Head of caudate nucleus (tissue), 42 donors: ENCODE data around the gene ADAMTS8.
A peak's percentile ranks its signal among the peaks of the same experiment; 100 is the strongest.

ENCODE experiments used
- DNase-seq, 42 donors: peaks; one replicate each; pipeline versions ENCODE4 v3.0.0 to v3.0.0-alpha.2; 2020 to 2021; ENCODE audit warnings: mixed read lengths in 7 of 42
- intact Hi-C: fragments of 100-400 bp; cut with DNase I; formaldehyde crosslinking; loops from one replicate; pipeline ENCODE4 v1.15.0; 2022

Gene ADAMTS8

GRCh38 chr11:130467116-130467900, 38.9 kb upstream of the ADAMTS8 start:
- peak in 1 of 42 donors; percentile 10 for DNase-seq
- intact Hi-C loops = no loop called here

GRCh38 chr11:130465263-130465662, 36.9 kb upstream of the ADAMTS8 start:
- intact Hi-C loops = no loop called here
- DNase-seq = no peak

- DNase-seq = no peak
- intact Hi-C loops = no loop called here
These were observed 35.9 kb upstream of the ADAMTS8 start for GRCh38 chr11:130464291-130464812.

DNA sequence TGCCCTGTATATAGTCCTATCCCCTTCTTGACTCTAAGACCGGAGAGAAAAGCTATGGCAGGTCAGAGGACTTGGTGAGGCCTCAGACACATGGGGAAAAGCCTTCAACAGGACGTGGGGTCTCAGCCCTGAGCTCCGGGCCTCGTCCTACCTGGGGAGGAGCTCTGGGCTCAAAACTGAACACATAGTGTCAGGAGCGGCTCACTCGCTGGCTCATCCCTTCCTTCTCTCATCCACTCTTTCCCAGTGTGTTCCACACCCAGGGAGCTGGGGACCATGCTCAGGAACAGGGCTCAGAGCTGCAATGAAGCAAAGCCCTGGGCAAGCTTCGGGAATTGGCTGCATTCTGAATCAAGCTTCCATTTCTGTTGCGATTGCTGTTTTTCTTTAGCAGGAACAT, 34.5 kb upstream of the ADAMTS8 start:
- intact Hi-C loops = no loop called here
- DNase-seq = no peak

DNA sequence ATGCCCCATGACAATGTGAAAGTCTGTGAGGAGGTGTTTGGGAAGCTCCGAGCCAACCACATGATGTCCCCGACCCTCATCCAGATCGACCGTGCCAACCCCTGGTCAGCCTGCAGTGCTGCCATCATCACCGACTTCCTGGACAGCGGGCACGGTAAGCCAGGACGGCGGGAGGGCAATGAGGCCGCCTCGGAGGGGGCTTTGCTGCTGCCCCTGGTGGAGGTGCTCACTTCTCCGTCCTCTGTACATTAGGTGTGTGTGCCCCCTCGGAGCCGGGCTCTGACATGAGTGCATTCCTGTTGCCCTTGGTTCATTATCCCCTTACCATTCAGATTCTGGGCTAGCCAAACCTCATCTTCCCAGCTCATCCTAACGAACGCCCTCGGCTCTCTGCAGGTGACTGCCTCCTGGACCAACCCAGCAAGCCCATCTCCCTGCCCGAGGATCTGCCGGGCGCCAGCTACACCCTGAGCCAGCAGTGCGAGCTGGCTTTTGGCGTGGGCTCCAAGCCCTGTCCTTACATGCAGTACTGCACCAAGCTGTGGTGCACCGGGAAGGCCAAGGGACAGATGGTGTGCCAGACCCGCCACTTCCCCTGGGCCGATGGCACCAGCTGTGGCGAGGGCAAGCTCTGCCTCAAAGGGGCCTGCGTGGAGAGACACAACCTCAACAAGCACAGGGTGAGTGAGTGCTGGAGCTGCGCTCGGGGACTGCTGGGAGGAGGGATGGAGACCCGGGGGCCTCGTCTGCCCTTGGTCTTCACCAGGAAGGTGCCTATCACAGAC, 33.9 kb upstream of the ADAMTS8 start:
- intact Hi-C loops = no loop called here

DNA sequence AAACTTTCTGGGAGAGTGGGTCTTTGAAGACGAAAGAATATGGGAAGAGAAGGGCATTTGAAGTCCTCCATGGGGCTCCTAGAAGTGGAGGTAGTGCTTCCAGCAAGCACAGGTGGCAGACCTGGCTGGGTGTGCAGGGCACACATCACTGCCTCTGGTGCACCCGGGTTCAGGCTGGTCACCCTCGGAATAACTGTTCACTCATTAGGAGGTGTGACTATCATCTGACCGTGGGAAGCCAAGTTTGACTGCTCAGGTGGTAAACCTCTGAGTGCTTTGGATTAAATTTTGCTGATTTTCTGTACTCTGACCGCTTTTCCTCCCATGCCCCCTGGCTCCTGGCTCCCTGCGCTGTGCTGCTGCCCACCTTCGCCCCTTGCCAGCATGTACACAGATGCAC, 31.1 kb upstream of the ADAMTS8 start:
- no peak for DNase-seq
- intact Hi-C loops = loop anchor here (10.0 kb wide), 1 partner anchor 145 kb away; no protein-coding TSS in a partner anchor

More for the DNA sequence above, 33.9 kb upstream of the ADAMTS8 start:
- no peak for DNase-seq

DNA sequence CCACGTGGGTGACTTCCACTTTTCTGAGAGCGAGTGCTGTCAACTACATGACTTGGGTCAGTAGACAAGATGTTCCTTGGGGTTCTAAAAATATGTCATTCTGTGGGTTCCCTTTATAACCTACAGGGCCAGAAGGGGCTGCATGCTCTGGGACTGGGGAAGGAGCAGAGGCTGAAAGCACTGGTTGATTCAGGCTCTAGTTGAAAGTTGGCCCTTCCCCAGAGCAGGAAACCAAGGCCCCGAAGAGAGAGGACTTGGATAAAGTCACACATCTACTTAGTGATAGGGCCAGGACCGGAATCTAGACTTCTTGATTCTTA, 30.0 kb upstream of the ADAMTS8 start:
- intact Hi-C loops = loop anchor here (10.0 kb wide), 1 partner anchor 146 kb away; no protein-coding TSS in a partner anchor

DNA sequence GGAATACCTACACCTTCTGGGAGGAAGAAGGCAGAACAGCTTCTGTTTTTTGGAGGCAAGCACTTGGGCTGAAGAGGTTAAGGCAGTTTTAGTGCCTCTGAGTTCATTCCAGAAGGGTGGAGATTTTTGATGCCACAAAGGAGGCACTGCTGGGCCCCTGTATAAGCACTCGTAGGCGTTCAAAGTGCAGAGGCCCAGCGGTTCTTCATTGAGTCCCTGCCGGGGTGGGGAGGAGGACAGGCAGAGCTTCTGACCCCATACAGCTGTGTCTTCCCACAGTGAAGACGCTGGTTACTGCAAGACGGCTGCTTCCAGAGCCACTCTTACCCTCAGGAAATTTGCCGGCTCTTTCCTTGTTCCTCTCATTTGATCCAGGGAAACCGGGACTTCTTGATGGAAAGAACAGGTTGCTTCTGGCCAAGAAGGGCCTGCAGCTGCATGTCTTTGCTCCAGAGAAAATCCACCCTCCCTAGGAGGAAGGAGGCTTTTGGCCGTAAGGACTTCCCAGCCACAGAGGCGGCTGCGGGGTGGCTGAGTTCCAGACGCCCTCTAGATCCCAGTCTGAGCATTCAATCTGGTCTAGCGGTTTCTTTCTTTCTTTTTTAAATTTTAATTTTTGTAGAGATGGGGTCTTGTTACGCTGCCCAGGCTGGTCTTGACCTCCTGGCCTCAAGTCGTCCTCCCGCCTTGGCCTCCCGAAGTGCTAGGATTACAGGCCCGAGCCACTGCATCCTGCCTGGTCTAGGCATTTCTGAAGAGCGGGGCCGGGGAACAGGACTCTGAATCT, 29.4 kb upstream of the ADAMTS8 start:
- peak in 1 of 42 donors; percentile 16 for DNase-seq
- intact Hi-C loops = loop anchor here (10.0 kb wide), 1 partner anchor 147 kb away; no protein-coding TSS in a partner anchor

More for the DNA sequence above, 30.0 kb upstream of the ADAMTS8 start:
- DNase-seq = peak in 4 of 42 donors; percentile 20 to 27 (median 22)

- DNase-seq = no peak
- intact Hi-C loops = loop anchor here (10.0 kb wide), 1 partner anchor 149 kb away; no protein-coding TSS in a partner anchor
These were observed 27.9 kb upstream of the ADAMTS8 start for GRCh38 chr11:130456286-130456685.

- no peak for DNase-seq
- intact Hi-C loops = loop anchor here (10.0 kb wide), 1 partner anchor 149 kb away; no protein-coding TSS in a partner anchor
These were observed 27.2 kb upstream of the ADAMTS8 start for GRCh38 chr11:130455483-130456127.

- intact Hi-C loops = loop anchor here (10.0 kb wide), 1 partner anchor 150 kb away; no protein-coding TSS in a partner anchor
- peak in 3 of 42 donors; percentile 22 to 63 (median 37) for DNase-seq
These were observed 26.3 kb upstream of the ADAMTS8 start for GRCh38 chr11:130454491-130455252.

DNA sequence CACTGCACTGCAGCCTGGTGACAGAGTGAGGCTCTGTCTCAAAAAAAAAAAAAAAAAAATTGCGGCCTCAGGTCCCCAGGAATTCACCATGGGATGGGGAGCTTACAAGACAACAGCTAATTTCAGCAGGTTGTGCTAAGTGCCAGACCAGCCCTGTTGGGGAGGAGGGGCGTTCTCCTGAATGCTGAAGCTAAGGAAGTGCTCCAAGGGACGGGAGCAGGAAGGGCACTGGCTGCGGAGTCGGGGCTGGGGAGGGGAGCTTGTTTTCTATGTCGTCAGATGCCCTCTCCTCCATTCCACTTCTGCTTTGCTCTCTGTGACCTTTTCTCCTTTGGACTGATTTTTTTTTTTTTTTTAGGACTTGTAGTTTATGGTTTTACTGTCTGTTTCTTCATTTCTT, 24.5 kb upstream of the ADAMTS8 start:
- DNase-seq = no peak
- intact Hi-C loops = loop anchor here (10.0 kb wide), 1 partner anchor 152 kb away; no protein-coding TSS in a partner anchor

DNA sequence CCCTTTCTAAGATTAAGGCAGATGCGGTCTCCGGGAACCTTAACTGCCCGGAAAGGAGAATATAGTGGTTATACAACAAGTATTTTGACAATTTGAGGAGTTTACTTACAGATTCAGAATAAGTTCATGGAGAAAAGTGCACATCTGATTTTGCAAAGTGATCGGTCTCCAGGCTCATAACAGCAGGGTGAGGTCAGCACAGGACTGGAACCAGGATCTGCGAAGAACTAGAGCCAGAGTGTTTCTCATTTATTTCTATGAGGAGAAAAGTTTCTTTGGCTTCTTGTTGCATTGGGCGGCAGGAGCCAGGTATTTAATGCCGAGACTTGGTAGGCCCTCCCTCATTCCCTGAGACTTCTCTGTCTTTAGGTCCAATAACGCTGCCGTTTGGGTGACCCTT, 23.8 kb upstream of the ADAMTS8 start:
- intact Hi-C loops = loop anchor here (10.0 kb wide), 1 partner anchor 153 kb away; no protein-coding TSS in a partner anchor
- DNase-seq = no peak

DNA sequence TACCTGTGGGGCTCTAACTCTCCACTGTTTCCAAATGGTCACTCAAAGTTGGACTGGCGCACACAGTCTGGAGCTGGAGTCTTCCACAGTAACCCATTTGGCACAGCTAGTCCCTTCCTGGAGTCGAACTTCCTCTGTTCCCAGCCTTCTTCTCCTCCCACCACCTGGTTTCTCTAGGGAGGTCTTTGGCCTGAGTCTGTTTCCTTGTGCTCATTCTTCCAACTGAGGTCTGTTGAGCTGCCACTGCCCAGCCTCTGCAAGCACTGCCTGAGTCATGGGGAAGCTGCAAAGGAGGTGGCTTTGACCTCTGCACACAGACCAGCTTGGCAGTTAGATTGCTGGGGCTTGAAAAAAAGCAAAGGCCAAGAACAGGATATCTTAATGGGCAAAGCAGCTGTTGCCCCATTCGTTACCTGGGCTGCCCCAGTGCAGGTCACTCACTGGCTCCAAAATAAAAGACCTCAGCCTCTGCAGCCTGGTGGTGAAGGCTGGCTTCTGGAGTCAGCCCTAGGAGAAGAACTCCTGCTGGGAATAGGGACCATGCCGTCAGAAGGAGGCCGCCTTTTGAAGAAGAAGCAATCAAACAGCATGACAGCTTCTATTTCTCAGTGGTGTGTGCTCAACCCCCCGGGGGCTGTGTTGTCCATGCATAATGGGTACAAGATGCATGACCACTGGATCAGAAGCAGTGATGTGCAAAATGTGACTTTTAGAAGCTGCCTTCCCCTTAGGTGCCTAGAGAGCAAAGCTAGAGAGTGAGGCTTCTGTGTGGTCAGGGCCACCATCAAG, 23.0 kb upstream of the ADAMTS8 start:
- no peak for DNase-seq
- intact Hi-C loops = loop anchor here (10.0 kb wide), 1 partner anchor 153 kb away; no protein-coding TSS in a partner anchor

- peak in 23 of 42 donors; percentile 21 to 66 (median 36) for DNase-seq
- intact Hi-C loops = loop anchor here (10.0 kb wide), 1 partner anchor 155 kb away; no protein-coding TSS in a partner anchor
These were observed 21.8 kb upstream of the ADAMTS8 start for GRCh38 chr11:130449996-130450769.
